Lower leg skin (tissue), 4 donors: ENCODE measurements around the gene COL18A1. TPM values are rescaled to one million over a fixed set of nuclear protein-coding genes. Genes with fewer than 3 reads are reported as not detected.

Experiments used
- DNase-seq, 2 donors: peaks; one replicate each; pipeline ENCODE4 v3.0.0-alpha.2; 2019; ENCODE audit warnings: low spot score in 2 of 2
- H3K4me3 ChIP-seq: fragments of 200-600 bp; sonication (generic); 2 replicates; pipeline ENCODE4 v1.5.1; 2017; ENCODE audit warnings: mild to moderate bottlenecking, low read depth; ENCODE audit not compliant: poor library complexity, severe bottlenecking
- POLR2A ChIP-seq, 2 donors: fragments of 450-650 bp; IDR thresholded peaks; one replicate each; pipeline ENCODE4 v1.6.1; 2016 to 2017; ENCODE audit warnings: antibody characterized with exemption in 2 of 2, mild to moderate bottlenecking in 1 of 2, moderate library complexity in 1 of 2
- WGBS, 2 donors: methylation state at CpG; one replicate each; pipeline ENCODE4 v1.1.5; 2018; 5-methylcytosine and 5-hydroxymethylcytosine counted together
- intact Hi-C: fragments of 100-400 bp; cut with DNase I; formaldehyde crosslinking; loops from one replicate; pipeline ENCODE4 v1.15.0; 2023; ENCODE audit warnings: low total_unique reads
- total RNA-seq, 4 donors: library from RNA; depleted of rRNA; stranded (reverse); fragments of >200 nt; gene quantifications; one replicate each; pipeline ENCODE4 v1.1.0, GENCODE V29; 2016
- TF ChIP-seq, protein P1 (sequence below), 3 donors: fragments of 450-650 bp; IDR thresholded peaks; one replicate each; pipeline ENCODE4 v1.5.1; 2016; ENCODE audit warnings: antibody characterized with exemption in 3 of 3, mild to moderate bottlenecking in 3 of 3, moderate library complexity in 2 of 3

The COL18A1 gene
- total RNA-seq, 4 donors from 2014 or later = 63.3 to 126 (median 85.9) TPM

DNA sequence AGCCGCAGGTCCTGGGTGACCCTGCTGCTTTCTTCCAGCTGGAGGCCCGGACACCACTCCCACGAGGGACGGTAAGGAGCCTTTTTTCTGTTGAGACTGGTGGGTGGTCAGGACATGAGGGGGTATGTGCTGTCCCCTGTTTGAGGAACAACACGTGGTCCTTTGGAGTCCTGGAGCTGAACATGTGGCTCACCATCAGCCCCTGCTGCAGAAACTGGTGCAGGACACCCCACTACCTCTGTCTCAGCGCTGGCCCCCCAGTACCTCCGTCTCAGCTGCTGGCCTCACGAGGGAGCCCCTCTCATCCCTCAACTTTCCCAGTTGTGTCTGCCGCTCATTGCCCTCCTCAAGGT is 102.5 kb downstream of the COL18A1 start:
- 90 to 92% methylated on average over 8 to 9 of the region's 9 CpGs for WGBS, 2 donors
- intact Hi-C loops = no loop called here
- no peak overlapping the region for H3K4me3 ChIP-seq
- TF ChIP-seq POLR2A (IDR thresholded peaks at IDR 0.05) = no peak
- TF ChIP-seq, protein P1, sequence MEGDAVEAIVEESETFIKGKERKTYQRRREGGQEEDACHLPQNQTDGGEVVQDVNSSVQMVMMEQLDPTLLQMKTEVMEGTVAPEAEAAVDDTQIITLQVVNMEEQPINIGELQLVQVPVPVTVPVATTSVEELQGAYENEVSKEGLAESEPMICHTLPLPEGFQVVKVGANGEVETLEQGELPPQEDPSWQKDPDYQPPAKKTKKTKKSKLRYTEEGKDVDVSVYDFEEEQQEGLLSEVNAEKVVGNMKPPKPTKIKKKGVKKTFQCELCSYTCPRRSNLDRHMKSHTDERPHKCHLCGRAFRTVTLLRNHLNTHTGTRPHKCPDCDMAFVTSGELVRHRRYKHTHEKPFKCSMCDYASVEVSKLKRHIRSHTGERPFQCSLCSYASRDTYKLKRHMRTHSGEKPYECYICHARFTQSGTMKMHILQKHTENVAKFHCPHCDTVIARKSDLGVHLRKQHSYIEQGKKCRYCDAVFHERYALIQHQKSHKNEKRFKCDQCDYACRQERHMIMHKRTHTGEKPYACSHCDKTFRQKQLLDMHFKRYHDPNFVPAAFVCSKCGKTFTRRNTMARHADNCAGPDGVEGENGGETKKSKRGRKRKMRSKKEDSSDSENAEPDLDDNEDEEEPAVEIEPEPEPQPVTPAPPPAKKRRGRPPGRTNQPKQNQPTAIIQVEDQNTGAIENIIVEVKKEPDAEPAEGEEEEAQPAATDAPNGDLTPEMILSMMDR (IDR thresholded peaks at IDR 0.05) = no peak
- DNase-seq = peak in 1 of 2 donors; percentile 78

DNA sequence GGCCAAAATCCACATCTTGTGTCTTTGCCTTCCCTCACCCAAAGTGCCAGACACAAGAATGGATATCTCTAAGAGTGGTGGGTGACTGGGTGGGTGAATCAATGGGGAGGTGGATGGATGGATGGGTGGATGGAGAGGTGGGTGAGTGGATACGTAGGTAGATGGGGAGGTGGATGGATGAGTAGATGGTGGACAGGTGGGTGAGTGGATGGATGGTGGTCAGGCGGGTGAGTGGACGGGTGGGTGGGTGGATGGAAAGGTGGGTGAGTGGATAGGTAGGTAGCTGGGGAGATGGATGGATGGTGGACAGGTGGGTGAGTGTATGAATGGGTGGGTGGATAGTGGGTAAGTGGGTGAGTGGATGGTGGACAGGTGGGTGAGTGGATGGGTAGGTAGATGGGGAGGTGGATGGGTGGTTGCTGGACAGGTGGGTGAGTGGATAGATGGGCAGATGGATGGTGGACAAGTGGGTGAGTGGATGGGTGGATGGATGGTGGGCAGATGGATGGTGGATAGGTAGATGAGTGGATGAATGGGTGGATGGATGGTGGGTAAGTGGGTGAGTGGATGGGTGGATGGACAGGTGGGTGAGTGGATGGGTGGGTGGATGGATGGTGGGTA is 103.0 kb downstream of the COL18A1 start:
- DNase-seq = no peak
- TF ChIP-seq, protein P1 (IDR thresholded peaks at IDR 0.05) = peak in 1 of 3 donors; percentile 37
- TF ChIP-seq POLR2A (IDR thresholded peaks at IDR 0.05) = no peak
- intact Hi-C loops = no loop called here
- 96 to 98% methylated on average over 3 of the region's 3 CpGs for WGBS, 2 donors
- no peak overlapping the region for H3K4me3 ChIP-seq

DNA sequence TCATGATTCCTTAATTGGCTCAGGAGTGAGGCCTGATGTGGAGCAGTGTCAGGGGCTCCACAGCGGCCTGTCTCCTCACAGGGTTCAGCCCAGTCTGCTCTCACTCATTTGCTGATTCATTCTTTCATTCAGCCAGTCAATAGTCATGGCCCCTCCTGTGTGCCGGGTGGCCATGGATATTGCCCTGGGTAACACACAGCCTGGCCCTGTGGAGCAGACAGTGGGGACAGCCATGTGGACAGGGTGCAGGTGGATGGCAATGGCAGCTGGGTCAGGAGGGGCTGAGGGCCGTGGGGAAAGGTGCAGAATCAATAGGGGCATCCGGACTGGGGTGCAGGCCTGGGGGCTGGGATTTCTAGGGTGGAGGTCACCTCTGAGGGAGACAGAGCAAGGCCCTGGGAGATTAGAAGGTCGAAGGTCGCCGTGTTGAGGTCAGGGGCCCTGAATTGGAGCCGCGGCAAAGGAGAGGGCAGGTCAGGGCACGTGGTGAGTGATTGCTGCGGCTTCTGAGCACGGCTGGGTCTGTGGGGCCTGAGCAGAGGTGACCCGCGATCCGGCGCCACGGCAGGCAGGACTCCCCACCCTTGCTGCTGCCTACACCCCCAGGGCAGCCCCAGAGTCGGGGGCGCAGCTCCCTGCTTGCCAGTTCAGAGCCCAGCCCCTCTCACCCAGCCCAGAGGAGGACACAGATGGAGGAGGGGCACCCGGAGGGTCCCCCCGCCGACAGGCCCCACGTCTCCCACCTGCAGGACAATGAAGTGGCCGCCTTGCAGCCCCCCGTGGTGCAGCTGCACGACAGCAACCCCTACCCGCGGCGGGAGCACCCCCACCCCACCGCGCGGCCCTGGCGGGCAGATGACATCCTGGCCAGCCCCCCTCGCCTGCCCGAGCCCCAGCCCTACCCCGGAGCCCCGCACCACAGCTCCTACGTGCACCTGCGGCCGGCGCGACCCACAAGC is 103.9 kb downstream of the COL18A1 start:
- intact Hi-C loops = no loop called here
- WGBS, 2 donors = 77 to 82% methylated on average over 30 to 31 of the region's 42 CpGs
- no peak overlapping the region for H3K4me3 ChIP-seq
- TF ChIP-seq, protein P1 (IDR thresholded peaks at IDR 0.05) = no peak
- no peak for TF ChIP-seq POLR2A (IDR thresholded peaks at IDR 0.05)
- peak in 1 of 2 donors; percentile 77 for DNase-seq

DNA sequence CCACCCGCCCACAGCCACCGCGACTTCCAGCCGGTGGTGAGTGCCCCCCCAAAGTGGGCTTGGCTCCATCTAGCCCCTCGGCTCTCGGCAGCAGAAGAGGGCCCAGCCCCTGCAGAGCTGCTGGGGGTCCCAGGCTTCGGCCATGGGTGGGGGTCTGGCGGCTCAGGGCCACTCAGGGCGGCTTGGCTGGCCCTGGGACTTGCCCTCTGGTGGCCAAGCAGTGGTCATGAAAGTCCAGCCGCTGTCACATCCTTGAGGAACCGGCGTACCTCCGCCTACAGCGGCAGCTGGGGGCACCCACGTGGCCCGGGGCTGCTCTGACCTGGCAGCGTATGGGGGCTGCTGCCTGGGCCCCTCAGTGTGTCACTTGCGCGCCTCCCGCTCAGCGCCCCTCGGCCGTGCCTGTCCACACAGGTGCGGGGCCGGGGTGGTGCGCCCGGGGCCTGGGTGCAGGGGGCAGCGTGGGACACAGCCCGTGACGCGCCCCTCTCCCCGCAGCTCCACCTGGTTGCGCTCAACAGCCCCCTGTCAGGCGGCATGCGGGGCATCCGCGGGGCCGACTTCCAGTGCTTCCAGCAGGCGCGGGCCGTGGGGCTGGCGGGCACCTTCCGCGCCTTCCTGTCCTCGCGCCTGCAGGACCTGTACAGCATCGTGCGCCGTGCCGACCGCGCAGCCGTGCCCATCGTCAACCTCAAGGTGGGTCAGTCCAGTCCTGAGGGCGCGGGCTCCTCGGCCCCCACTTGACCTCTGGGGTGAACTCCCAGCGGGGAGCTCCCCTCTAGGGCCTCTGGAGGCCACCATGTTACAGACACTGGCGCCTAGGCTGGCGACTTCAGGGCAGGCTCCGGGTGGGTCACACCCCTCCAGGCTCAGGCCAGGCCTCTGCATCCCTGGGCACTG is 104.9 kb downstream of the COL18A1 start:
- WGBS, 2 donors = 95 to 97% methylated on average over 31 to 33 of the region's 61 CpGs
- no peak for TF ChIP-seq POLR2A (IDR thresholded peaks at IDR 0.05)
- TF ChIP-seq, protein P1 (IDR thresholded peaks at IDR 0.05) = no peak
- DNase-seq = peak in 1 of 2 donors; percentile 75
- no peak overlapping the region for H3K4me3 ChIP-seq
- intact Hi-C loops = no loop called here

DNA sequence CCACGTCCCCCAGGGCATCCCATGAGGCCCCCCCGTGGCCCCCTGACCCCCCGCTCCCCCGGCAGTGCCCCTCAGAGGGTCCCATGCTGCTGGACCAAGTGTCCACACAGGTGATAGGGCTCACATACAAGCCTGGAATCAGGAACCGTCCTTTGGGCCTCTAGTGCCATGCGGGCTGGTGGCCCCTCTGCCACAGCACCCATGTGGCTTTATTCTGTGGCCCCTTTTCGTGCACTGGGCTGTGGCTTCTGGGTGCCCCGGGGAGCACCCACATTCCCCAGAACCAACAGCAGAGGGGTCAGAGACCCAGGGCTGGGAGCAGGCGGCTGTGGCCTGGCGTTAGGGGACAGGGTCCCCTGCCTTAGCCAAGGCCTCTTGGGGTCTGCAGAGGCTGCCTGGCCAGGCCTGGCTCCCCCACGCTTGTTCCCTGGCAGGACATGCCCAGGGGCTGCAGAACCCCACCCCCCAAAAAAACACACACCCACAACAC is 105.5 kb downstream of the COL18A1 start:
- 76 to 92% methylated on average over 8 to 9 of the region's 11 CpGs for WGBS, 2 donors
- DNase-seq = peak in 1 of 2 donors; percentile 52
- no peak for TF ChIP-seq POLR2A (IDR thresholded peaks at IDR 0.05)
- intact Hi-C loops = no loop called here
- H3K4me3 ChIP-seq = no peak overlapping the region
